GM12873 (cell line): ENCODE measurements around the gene GRM7.

Experiments
- CTCF ChIP-seq: IDR thresholded peaks from 2 replicates; pipeline ENCODE4 v1.5.1; 2012; ENCODE audit warnings: low read depth, mild to moderate bottlenecking, moderate library complexity, low read length, control low read depth; ENCODE audit not compliant: insufficient read depth; ENCODE audit errors: missing control alignments

Gene GRM7

GRCh38 chr3:7683426-7683825 is 822.5 kb downstream of the GRM7 start:
- no peak for TF ChIP-seq CTCF

GRCh38 chr3:7684182-7684715 is 823.3 kb downstream of the GRM7 start:
- no peak for TF ChIP-seq CTCF

GRCh38 chr3:7687428-7688147 is 826.7 kb downstream of the GRM7 start:
- no peak for TF ChIP-seq CTCF

- TF ChIP-seq CTCF = no peak
Measured at GRCh38 chr3:7692866-7693265, 832.0 kb downstream of the GRM7 start.

GRCh38 chr3:7693976-7694375 is 833.1 kb downstream of the GRM7 start:
- no peak for TF ChIP-seq CTCF

GRCh38 chr3:7695049-7695448 is 834.1 kb downstream of the GRM7 start:
- TF ChIP-seq CTCF = no peak

- TF ChIP-seq CTCF = no peak
Measured at GRCh38 chr3:7696320-7696719, 835.4 kb downstream of the GRM7 start.

GRCh38 chr3:7697548-7697947 is 836.6 kb downstream of the GRM7 start:
- no peak for TF ChIP-seq CTCF
